Fibroblast of villous mesenchyme (primary cell): ENCODE results near the gene DSPP. TPM values are rescaled to one million over a fixed set of nuclear protein-coding genes. Genes with fewer than 3 reads are reported as not detected.

Experiments
- DNase-seq: peaks from one replicate; pipeline ENCODE4 v3.0.0-alpha.2; 2010; ENCODE audit warnings: low read depth
- H3K4me3 ChIP-seq: 2 replicates; pipeline ENCODE4 v1.5.1; 2011; ENCODE audit warnings: low read depth, mild to moderate bottlenecking, low read length
- total RNA-seq: library from RNA; depleted of rRNA; stranded (reverse); fragments of >200 nt; gene quantifications from 2 replicates; pipeline ENCODE4 v1.2.3, GENCODE V29; 2012
- TF ChIP-seq, protein P1 (sequence below): IDR thresholded peaks from 2 replicates; pipeline ENCODE4 v1.5.1; 2012; ENCODE audit warnings: low read depth, mild to moderate bottlenecking, low read length; ENCODE audit not compliant: insufficient read depth

The DSPP gene
- total RNA-seq, 1 donor = not detected

DNA sequence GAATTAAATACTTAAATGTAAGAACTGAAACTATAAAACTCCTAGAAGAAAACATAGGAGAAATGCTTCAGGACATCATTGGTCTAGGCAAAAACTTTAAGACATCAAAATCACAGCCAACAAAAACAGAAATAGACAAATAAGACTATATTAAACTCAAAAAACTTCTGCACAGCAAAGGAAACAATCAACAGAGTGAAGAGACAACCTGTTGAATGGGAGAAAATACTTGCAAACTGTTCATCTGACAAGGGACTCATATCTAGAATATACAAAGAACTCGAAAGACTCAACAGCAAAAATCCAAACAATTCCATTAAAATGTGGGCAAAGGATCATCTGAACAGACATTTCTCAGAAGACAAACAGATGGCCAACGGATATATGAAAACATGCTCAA, 16.2 kb upstream of the DSPP start:
- TF ChIP-seq, protein P1, sequence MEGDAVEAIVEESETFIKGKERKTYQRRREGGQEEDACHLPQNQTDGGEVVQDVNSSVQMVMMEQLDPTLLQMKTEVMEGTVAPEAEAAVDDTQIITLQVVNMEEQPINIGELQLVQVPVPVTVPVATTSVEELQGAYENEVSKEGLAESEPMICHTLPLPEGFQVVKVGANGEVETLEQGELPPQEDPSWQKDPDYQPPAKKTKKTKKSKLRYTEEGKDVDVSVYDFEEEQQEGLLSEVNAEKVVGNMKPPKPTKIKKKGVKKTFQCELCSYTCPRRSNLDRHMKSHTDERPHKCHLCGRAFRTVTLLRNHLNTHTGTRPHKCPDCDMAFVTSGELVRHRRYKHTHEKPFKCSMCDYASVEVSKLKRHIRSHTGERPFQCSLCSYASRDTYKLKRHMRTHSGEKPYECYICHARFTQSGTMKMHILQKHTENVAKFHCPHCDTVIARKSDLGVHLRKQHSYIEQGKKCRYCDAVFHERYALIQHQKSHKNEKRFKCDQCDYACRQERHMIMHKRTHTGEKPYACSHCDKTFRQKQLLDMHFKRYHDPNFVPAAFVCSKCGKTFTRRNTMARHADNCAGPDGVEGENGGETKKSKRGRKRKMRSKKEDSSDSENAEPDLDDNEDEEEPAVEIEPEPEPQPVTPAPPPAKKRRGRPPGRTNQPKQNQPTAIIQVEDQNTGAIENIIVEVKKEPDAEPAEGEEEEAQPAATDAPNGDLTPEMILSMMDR = no peak
- no peak for DNase-seq
- H3K4me3 ChIP-seq = no peak overlapping the region

- no peak overlapping the region for H3K4me3 ChIP-seq
- TF ChIP-seq, protein P1 = no peak
- no peak for DNase-seq
Observed at GRCh38 chr4:87601361-87601760, 7.0 kb upstream of the DSPP start.

- TF ChIP-seq, protein P1 = no peak
- no peak for DNase-seq
- H3K4me3 ChIP-seq = no peak overlapping the region
Observed at GRCh38 chr4:87614292-87614890, 6.1 kb downstream of the DSPP start.

DNA sequence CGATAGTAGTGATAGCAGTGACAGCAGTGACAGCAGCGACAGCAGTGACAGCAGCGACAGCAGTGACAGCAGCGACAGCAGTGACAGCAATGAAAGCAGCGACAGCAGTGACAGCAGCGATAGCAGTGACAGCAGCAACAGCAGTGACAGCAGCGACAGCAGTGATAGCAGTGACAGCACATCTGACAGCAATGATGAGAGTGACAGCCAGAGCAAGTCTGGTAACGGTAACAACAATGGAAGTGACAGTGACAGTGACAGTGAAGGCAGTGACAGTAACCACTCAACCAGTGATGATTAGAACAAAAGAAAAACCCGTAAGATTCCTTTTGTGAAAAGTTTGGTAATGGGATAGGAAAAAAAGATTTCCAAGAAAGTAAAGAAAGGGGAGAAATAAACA, 7.9 kb downstream of the DSPP start:
- no peak overlapping the region for H3K4me3 ChIP-seq
- TF ChIP-seq, protein P1 = no peak
- no peak for DNase-seq

DNA sequence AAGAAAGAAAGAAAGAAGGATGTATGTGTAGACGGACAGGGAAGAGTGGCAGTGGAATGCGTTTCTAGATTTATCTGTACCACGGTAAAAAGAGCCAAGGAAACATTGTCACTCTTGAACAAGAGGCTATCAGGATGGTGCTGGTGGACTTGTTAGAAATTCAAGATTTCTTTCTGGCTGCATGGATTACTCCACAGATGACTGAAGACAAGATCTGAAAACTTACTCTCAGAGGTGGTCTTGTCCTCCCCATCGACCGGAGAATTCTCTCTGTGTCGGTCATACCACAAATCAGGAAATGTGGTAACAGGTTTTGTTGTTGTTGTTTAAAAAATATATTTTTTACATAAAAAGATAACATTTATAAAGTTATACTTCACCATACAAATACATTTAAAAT, 11.8 kb downstream of the DSPP start:
- DNase-seq = no peak
- TF ChIP-seq, protein P1 = no peak
- H3K4me3 ChIP-seq = no peak overlapping the region

DNA sequence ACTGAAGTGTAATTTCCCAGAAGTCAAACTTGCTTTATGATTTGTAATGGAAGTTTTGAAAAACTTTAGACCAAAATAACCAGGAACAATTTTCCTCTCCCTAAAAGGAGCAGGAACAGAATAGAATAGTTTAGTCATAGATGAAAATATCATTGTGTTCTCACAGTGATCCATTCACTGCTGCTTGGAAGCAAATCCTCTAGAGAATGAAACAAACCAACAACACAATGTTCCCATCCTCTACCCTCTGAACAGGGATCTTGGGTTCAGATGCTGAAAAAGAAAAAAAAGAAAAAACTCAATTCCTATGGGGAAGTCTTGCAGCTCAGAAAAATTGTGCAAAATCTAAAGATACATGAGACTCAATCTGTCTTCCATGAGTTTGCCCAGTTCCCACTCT, 12.2 kb downstream of the DSPP start:
- H3K4me3 ChIP-seq = no peak overlapping the region
- TF ChIP-seq, protein P1 = no peak
- no peak for DNase-seq

DNA sequence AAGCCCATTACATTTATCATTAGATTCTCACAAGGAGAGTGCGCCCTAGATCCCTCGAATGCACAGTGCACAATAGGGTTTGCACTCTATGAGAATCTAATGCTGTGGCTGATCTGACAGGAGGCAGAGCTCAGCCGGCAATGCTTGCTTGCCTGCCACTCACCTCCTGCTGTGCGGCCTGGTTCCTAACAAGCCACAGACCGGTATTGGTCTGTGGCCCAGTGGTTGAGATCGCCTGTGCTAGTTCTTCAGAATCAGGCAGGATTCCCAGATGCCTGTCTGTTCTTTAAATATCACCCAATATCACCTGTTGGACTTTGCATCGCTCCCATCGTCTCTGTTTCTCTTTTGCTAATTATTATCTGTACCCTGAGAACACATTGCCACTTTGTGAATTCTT, 14.0 kb downstream of the DSPP start:
- TF ChIP-seq, protein P1 = no peak
- no peak for DNase-seq
- H3K4me3 ChIP-seq = no peak overlapping the region
